ENCODE data around the gene NTM.

NTM gene

DNA sequence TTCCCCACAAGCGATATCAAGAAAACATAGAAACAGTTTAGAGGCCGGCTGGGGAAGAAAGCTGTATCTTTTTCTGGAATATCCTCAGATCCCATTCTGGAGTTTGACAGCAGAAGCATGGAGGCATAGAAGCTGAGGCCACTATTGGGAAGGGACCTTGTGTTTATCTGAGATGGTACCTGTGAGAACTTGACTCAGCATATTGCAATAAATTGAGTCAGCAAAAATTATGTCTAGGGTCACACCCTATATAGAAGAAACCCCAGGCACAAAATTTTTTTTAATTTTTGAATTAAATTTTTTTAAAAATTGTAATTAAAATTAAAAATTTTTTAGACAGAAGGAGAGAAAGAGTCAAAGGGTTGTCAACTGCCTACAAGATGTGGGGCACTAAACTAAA, 178.7 kb downstream of the NTM start:
- Histone ChIP-seq H3K4me1 (ENCODE audit: insufficient read depth, low read length, severe bottlenecking) (no peaks in the 10 kb centered on the region), H3K9me2 (ENCODE audit: low read depth, low read length) (no peaks in the 10 kb centered on the region), H3K27ac (ENCODE audit: low read depth, low read length, poor library complexity, severe bottlenecking) (no peak overlapping the region), H3K9ac (ENCODE audit: low read length) (no peak overlapping the region), H3K9me3 (ENCODE audit: low read length) (no peaks in the 10 kb centered on the region), H2AFZ (ENCODE audit: low read length) (no peak overlapping the region), H3F3A (ENCODE audit: insufficient read depth, low read length) (no peaks in the 10 kb centered on the region), H4K20me1 (ENCODE audit: insufficient read depth, low read length) (no peaks in the 10 kb centered on the region), H3K79me2 (ENCODE audit: insufficient read depth, low read length) (no peaks in the 10 kb centered on the region), H3K4me2 (ENCODE audit: low read length) (no peak overlapping the region), H3K36me3 (ENCODE audit: insufficient read depth, low read length) (no peaks in the 10 kb centered on the region), H3K27me3 (ENCODE audit: insufficient read depth, low read length) (no peaks in the 10 kb centered on the region), H3K4me3 (ENCODE audit: low read depth, low read length, poor library complexity, severe bottlenecking) (no peak overlapping the region)
- TF ChIP-seq, protein P1, sequence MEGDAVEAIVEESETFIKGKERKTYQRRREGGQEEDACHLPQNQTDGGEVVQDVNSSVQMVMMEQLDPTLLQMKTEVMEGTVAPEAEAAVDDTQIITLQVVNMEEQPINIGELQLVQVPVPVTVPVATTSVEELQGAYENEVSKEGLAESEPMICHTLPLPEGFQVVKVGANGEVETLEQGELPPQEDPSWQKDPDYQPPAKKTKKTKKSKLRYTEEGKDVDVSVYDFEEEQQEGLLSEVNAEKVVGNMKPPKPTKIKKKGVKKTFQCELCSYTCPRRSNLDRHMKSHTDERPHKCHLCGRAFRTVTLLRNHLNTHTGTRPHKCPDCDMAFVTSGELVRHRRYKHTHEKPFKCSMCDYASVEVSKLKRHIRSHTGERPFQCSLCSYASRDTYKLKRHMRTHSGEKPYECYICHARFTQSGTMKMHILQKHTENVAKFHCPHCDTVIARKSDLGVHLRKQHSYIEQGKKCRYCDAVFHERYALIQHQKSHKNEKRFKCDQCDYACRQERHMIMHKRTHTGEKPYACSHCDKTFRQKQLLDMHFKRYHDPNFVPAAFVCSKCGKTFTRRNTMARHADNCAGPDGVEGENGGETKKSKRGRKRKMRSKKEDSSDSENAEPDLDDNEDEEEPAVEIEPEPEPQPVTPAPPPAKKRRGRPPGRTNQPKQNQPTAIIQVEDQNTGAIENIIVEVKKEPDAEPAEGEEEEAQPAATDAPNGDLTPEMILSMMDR (IDR thresholded peaks at IDR 0.05; ENCODE audit: low read length) = no peak
- no peak for TF ChIP-seq EZH2 (IDR thresholded peaks at IDR 0.05; ENCODE audit: borderline replicate concordance, low read length)

DNA sequence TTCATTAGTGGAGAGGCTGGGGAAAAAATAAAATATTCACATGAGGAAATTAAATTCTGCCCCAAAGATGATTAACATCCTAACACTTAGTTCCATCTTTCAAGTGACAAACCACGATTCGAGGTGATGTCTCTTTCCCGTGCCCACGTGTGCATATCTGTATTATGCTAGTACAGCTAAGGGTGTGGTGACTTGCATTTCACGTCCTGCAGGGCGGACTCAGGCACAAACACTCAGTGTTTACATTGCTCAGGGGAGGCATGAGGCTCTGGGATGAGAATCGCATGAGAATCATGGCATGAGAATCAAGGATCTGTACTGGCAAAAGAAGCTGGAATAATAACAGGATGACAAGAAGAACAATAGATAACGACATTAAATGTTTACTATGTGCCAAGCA, 179.4 kb downstream of the NTM start:
- Histone ChIP-seq H3K9ac (ENCODE audit: low read length) (no peak overlapping the region), H2AFZ (ENCODE audit: low read length) (no peak overlapping the region), H3K9me3 (ENCODE audit: low read length) (no peaks in the 10 kb centered on the region), H3K79me2 (ENCODE audit: insufficient read depth, low read length) (no peaks in the 10 kb centered on the region), H3K27ac (ENCODE audit: low read depth, low read length, poor library complexity, severe bottlenecking) (no peak overlapping the region), H3K4me3 (ENCODE audit: low read depth, low read length, poor library complexity, severe bottlenecking) (no peak overlapping the region), H3K27me3 (ENCODE audit: insufficient read depth, low read length) (no peaks in the 10 kb centered on the region), H3F3A (ENCODE audit: insufficient read depth, low read length) (no peaks in the 10 kb centered on the region), H3K4me2 (ENCODE audit: low read length) (no peak overlapping the region), H3K9me2 (ENCODE audit: low read depth, low read length) (no peaks in the 10 kb centered on the region), H4K20me1 (ENCODE audit: insufficient read depth, low read length) (no peaks in the 10 kb centered on the region), H3K4me1 (ENCODE audit: insufficient read depth, low read length, severe bottlenecking) (no peaks in the 10 kb centered on the region), H3K36me3 (ENCODE audit: insufficient read depth, low read length) (no peaks in the 10 kb centered on the region)
- TF ChIP-seq, protein P1 (IDR thresholded peaks at IDR 0.05; ENCODE audit: low read length) = no peak
- TF ChIP-seq EZH2 (IDR thresholded peaks at IDR 0.05; ENCODE audit: borderline replicate concordance, low read length) = no peak

DNA sequence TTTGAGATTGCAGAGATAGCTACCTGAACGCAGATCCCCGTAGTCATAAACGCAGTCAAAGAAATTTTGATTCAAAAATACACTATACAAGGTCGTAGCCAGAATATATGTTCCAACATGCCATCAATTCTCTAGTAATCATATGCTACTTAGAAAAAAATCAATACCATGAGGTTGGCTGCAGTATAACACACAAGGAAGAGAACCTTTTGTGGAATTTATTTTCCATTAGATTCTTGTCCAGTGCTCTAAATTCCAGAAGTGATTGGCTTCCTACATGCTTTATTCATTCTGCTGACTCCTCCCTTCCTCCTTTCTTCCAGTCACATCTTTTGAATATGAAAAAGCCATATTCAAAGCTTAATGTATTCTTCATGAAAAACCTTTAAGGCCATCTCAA, 189.9 kb downstream of the NTM start:
- Histone ChIP-seq H3K27ac (ENCODE audit: low read depth, low read length, poor library complexity, severe bottlenecking) (no peak overlapping the region), H2AFZ (ENCODE audit: low read length) (no peak overlapping the region), H3K4me2 (ENCODE audit: low read length) (no peak overlapping the region), H3K4me1 (ENCODE audit: insufficient read depth, low read length, severe bottlenecking) (no peaks in the 10 kb centered on the region), H3K27me3 (ENCODE audit: insufficient read depth, low read length) (no peaks in the 10 kb centered on the region), H3K9me2 (ENCODE audit: low read depth, low read length) (no peaks in the 10 kb centered on the region), H4K20me1 (ENCODE audit: insufficient read depth, low read length) (no peaks in the 10 kb centered on the region), H3K9ac (ENCODE audit: low read length) (no peak overlapping the region), H3F3A (ENCODE audit: insufficient read depth, low read length) (no peaks in the 10 kb centered on the region), H3K9me3 (ENCODE audit: low read length) (no peaks in the 10 kb centered on the region), H3K79me2 (ENCODE audit: insufficient read depth, low read length) (no peaks in the 10 kb centered on the region), H3K4me3 (ENCODE audit: low read depth, low read length, poor library complexity, severe bottlenecking) (no peak overlapping the region), H3K36me3 (ENCODE audit: insufficient read depth, low read length) (no peaks in the 10 kb centered on the region)
- TF ChIP-seq, protein P1 (IDR thresholded peaks at IDR 0.05; ENCODE audit: low read length) = no peak
- no peak for TF ChIP-seq EZH2 (IDR thresholded peaks at IDR 0.05; ENCODE audit: borderline replicate concordance, low read length)

All from OCI-LY1 (cell line).